GM18858 (cell line): Measurements from ENCODE around the gene VTI1A.

Experiments
- ATAC-seq: cut with Tn5 transposase; IDR thresholded peaks from one replicate; pipeline ENCODE4 v1.9.1; 2021; ENCODE audit not compliant: unreplicated experiment

The VTI1A gene

GRCh38 chr10:112672706-112673105, 225.7 kb downstream of the VTI1A start:
- no peak for ATAC-seq

GRCh38 chr10:112675560-112676083, 228.6 kb downstream of the VTI1A start:
- ATAC-seq: no peak

- no peak for ATAC-seq
These were observed 230.7 kb downstream of the VTI1A start for GRCh38 chr10:112677689-112678088.

- ATAC-seq: no peak
These were observed 231.6 kb downstream of the VTI1A start for GRCh38 chr10:112678581-112678980.

- no peak for ATAC-seq
These were observed 232.0 kb downstream of the VTI1A start for GRCh38 chr10:112678987-112679386.

- ATAC-seq: no peak
These were observed 232.4 kb downstream of the VTI1A start for GRCh38 chr10:112679392-112679791.

- ATAC-seq: no peak
These were observed 233.6 kb downstream of the VTI1A start for GRCh38 chr10:112680586-112680985.

- ATAC-seq: no peak
These were observed 240.6 kb downstream of the VTI1A start for GRCh38 chr10:112687647-112688046.

- no peak for ATAC-seq
These were observed 242.5 kb downstream of the VTI1A start for GRCh38 chr10:112689327-112690072.

GRCh38 chr10:112695539-112695938, 248.5 kb downstream of the VTI1A start:
- no peak for ATAC-seq

- ATAC-seq: no peak
These were observed 249.6 kb downstream of the VTI1A start for GRCh38 chr10:112696592-112696991.

- no peak for ATAC-seq
These were observed 251.3 kb downstream of the VTI1A start for GRCh38 chr10:112698133-112698817.

- ATAC-seq: no peak
These were observed 251.8 kb downstream of the VTI1A start for GRCh38 chr10:112698818-112699164.

- ATAC-seq: no peak
These were observed 253.2 kb downstream of the VTI1A start for GRCh38 chr10:112700215-112700671.

- no peak for ATAC-seq
These were observed 254.3 kb downstream of the VTI1A start for GRCh38 chr10:112701211-112701877.

GRCh38 chr10:112701878-112702255, 254.9 kb downstream of the VTI1A start:
- ATAC-seq: no peak

GRCh38 chr10:112706577-112706976, 259.6 kb downstream of the VTI1A start:
- no peak for ATAC-seq

GRCh38 chr10:112708461-112708860, 261.4 kb downstream of the VTI1A start:
- ATAC-seq: no peak

- ATAC-seq: no peak
These were observed 263.5 kb downstream of the VTI1A start for GRCh38 chr10:112710528-112710927.

- no peak for ATAC-seq
These were observed 264.4 kb downstream of the VTI1A start for GRCh38 chr10:112711366-112711765.

GRCh38 chr10:112712536-112712935, 265.5 kb downstream of the VTI1A start:
- ATAC-seq: no peak

- ATAC-seq: no peak
These were observed 266.4 kb downstream of the VTI1A start for GRCh38 chr10:112713411-112713810.
